Neural crest cell (in vitro differentiated cells): ENCODE results near the gene ARHGEF6. TPM values are rescaled to one million over a fixed set of nuclear protein-coding genes. Genes with fewer than 3 reads are reported as not detected.

Source experiments
- DNase-seq: peaks from one replicate; pipeline ENCODE4 v3.0.0; 2021; ENCODE audit warnings: low read depth, mixed read lengths, low spot score
- H3K27ac Mint-ChIP-seq: one replicate; pipeline ENCODE4 v1.8.0; 2021; ENCODE audit warnings: mild to moderate bottlenecking, mixed read lengths; ENCODE audit not compliant: unreplicated experiment
- H3K27me3 Mint-ChIP-seq: 2 replicates; pipeline ENCODE4 v1.8.0; 2021; ENCODE audit warnings: low read depth, mild to moderate bottlenecking, mixed read lengths
- H3K36me3 Mint-ChIP-seq: 2 replicates; pipeline ENCODE4 v1.8.0; 2021; ENCODE audit warnings: low read depth, mild to moderate bottlenecking, mixed read lengths
- H3K4me1 Mint-ChIP-seq: 2 replicates; pipeline ENCODE4 v1.8.0; 2021; ENCODE audit warnings: mixed read lengths
- H3K4me3 Mint-ChIP-seq: one replicate; pipeline ENCODE4 v1.8.0; 2021; ENCODE audit warnings: mild to moderate bottlenecking, mixed read lengths
- H3K9me3 Mint-ChIP-seq: 2 replicates; pipeline ENCODE4 v1.8.0; 2021; ENCODE audit warnings: mixed read lengths
- total RNA-seq: library from RNA; stranded (reverse); gene quantifications from 2 replicates; pipeline ENCODE4 v1.2.1, GENCODE V29; 2021
- TF ChIP-seq, protein P1 (sequence below): fragments of 200-600 bp; sonication (generic); conservative IDR thresholded peaks from 2 replicates; pipeline ENCODE4 v1.5.0; 2021; ENCODE audit warnings: antibody characterized with exemption, mild to moderate bottlenecking

Gene ARHGEF6
- total RNA-seq, 1 donor from 2014 or later: 2.7 TPM

- Mint-ChIP-seq H3K9me3 (peaks cover 6% of the 10 kb centered on the region), H3K36me3 (peaks cover 3% of the 10 kb centered on the region), H3K27ac (no peak overlapping the region), H3K4me3 (no peak overlapping the region), H3K4me1 (peaks cover 15% of the 10 kb centered on the region), H3K27me3 (no peaks in the 10 kb centered on the region)
- no peak for DNase-seq
- TF ChIP-seq, protein P1, sequence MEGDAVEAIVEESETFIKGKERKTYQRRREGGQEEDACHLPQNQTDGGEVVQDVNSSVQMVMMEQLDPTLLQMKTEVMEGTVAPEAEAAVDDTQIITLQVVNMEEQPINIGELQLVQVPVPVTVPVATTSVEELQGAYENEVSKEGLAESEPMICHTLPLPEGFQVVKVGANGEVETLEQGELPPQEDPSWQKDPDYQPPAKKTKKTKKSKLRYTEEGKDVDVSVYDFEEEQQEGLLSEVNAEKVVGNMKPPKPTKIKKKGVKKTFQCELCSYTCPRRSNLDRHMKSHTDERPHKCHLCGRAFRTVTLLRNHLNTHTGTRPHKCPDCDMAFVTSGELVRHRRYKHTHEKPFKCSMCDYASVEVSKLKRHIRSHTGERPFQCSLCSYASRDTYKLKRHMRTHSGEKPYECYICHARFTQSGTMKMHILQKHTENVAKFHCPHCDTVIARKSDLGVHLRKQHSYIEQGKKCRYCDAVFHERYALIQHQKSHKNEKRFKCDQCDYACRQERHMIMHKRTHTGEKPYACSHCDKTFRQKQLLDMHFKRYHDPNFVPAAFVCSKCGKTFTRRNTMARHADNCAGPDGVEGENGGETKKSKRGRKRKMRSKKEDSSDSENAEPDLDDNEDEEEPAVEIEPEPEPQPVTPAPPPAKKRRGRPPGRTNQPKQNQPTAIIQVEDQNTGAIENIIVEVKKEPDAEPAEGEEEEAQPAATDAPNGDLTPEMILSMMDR: no peak
Observed at GRCh38 chrX:136733613-136734012, 47.1 kb downstream of the ARHGEF6 start.

- Mint-ChIP-seq H3K36me3 (peaks cover 3% of the 10 kb centered on the region), H3K27ac (no peak overlapping the region)
- DNase-seq: no peak
Observed at GRCh38 chrX:136731798-136732197, 48.9 kb downstream of the ARHGEF6 start.

DNA sequence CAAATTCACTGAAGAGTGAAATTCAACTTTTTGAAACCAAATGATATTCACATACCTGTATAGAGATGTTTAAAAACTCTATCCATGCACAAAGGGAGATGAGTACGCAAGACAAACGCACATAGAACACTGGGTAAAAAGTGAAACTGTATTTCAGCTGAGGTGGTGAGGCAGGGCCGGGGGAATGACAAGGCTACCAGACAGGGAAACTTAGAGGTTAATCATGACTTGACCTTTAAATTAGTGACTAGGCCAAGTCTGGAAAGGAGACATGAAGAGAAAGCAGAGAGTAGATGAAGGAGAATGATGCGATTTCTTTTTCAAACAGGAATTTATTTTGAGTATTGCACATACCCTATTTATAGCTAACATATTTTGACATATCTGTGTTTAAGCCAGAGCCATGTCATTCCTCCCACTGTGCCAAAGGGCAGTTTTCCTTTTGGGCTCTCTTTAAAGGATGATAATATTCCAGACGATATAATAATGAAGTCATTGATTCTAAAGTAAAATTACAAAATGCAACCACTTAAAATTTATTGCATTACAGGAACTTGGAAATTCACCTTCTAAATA lies 49.4 kb downstream of the ARHGEF6 start:
- no peaks in the 10 kb centered on the region for H3K27me3 Mint-ChIP-seq
- no peak overlapping the region for H3K27ac Mint-ChIP-seq
- H3K36me3 Mint-ChIP-seq: peaks cover 3% of the 10 kb centered on the region
- peaks cover 16% of the 10 kb centered on the region for H3K4me1 Mint-ChIP-seq
- no peak overlapping the region for H3K4me3 Mint-ChIP-seq
- TF ChIP-seq, protein P1: no peak
- no peak for DNase-seq
- H3K9me3 Mint-ChIP-seq: peaks cover 5% of the 10 kb centered on the region

More at GRCh38 chrX:136731798-136732197, 48.9 kb downstream of the ARHGEF6 start:
- TF ChIP-seq, protein P1: no peak
- Mint-ChIP-seq H3K9me3 (peaks cover 5% of the 10 kb centered on the region), H3K4me1 (peaks cover 16% of the 10 kb centered on the region), H3K27me3 (no peaks in the 10 kb centered on the region), H3K4me3 (no peak overlapping the region)

DNA sequence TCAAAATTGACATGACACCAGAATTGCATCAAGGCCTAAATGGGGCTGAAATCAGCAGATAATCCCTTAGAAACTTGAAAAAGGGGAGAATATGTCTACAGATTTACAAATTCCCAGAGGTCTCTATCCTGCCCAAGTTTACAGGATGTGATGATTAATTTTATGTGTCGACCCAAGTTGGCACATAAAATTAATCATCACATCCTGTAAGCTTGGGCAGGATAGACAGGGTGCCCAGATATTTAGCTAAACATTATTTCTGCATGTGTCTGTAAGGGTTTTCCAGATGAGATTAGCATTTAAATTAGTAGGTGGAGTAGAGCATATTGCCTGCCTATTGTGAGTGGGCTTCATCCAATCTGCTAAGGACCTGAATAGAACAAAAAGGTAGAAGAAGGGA lies 52.3 kb downstream of the ARHGEF6 start:
- H3K9me3 Mint-ChIP-seq: peaks cover 5% of the 10 kb centered on the region
- H3K4me3 Mint-ChIP-seq: no peak overlapping the region
- H3K27ac Mint-ChIP-seq: no peak overlapping the region
- H3K27me3 Mint-ChIP-seq: no peaks in the 10 kb centered on the region
- H3K4me1 Mint-ChIP-seq: peaks cover 19% of the 10 kb centered on the region
- TF ChIP-seq, protein P1: no peak
- H3K36me3 Mint-ChIP-seq: peaks cover 3% of the 10 kb centered on the region
- DNase-seq: no peak

DNA sequence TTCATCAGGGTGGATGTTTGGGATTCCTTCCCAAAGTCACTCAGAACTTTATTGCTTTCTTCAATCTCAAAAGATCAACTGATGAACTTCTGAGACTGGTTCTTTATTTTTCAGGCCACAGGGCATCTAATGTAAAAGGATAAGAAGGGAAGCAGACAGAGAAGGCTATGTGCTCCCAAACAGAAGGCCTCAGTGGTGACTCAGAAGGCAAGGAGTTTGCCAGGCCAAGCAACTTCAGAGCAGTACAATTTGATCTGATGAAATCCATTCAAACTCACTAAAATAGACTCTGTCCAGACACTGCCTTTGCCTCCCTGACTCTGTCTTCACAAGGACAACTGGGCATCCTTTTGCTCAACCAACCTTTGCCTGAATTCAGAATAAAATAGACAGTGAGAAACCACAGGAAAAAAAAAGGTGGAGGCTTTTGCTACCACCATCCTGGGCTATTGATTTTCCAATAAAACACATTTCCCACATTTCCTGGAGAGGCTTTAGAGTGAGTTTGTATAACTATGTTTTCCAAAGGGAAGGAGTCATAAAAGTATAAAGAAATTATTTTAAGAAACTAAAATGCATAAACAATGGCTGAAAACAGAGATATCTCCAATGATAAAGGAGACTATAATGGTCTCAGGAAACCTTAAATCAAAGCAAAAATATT lies 55.2 kb downstream of the ARHGEF6 start:
- H3K4me1 Mint-ChIP-seq: peaks cover 19% of the 10 kb centered on the region
- H3K27me3 Mint-ChIP-seq: no peaks in the 10 kb centered on the region
- TF ChIP-seq, protein P1: no peak
- no peak overlapping the region for H3K27ac Mint-ChIP-seq
- H3K4me3 Mint-ChIP-seq: no peak overlapping the region
- no peaks in the 10 kb centered on the region for H3K36me3 Mint-ChIP-seq
- H3K9me3 Mint-ChIP-seq: peaks cover 13% of the 10 kb centered on the region
- no peak for DNase-seq
